ENCODE results near the gene SESN3.
"Not testable (repeated sequence)": the region's sequence is repeated elsewhere in the genome, so short reads cannot be mapped to it uniquely, and the experiment has no call there.

SESN3 gene

GRCh38 chr11:95218149-95218548, 12.9 kb downstream of the SESN3 start:
- no peak for DNase-seq (ENCODE audit: low spot score)

- no peak for DNase-seq (ENCODE audit: low spot score)
Measured at GRCh38 chr11:95212609-95213008, 18.4 kb downstream of the SESN3 start.

GRCh38 chr11:95209535-95209934, 21.5 kb downstream of the SESN3 start:
- DNase-seq (ENCODE audit: low spot score): not testable (repeated sequence)

GRCh38 chr11:95200781-95201457, 30.1 kb downstream of the SESN3 start:
- DNase-seq (ENCODE audit: low spot score): no peak

- DNase-seq (ENCODE audit: low spot score): no peak
Measured at GRCh38 chr11:95195831-95196230, 35.2 kb downstream of the SESN3 start.

- no peak for DNase-seq (ENCODE audit: low spot score)
Measured at GRCh38 chr11:95193541-95193940, 37.5 kb downstream of the SESN3 start.

GRCh38 chr11:95192717-95193116, 38.3 kb downstream of the SESN3 start:
- no peak for DNase-seq (ENCODE audit: low spot score)

GRCh38 chr11:95187723-95188122, 43.3 kb downstream of the SESN3 start:
- no peak for DNase-seq (ENCODE audit: low spot score)

- no peak for DNase-seq (ENCODE audit: low spot score)
Measured at GRCh38 chr11:95182397-95182796, 48.6 kb downstream of the SESN3 start.

- DNase-seq (ENCODE audit: low spot score): no peak
Measured at GRCh38 chr11:95175818-95176380, 55.1 kb downstream of the SESN3 start.

- no peak for DNase-seq (ENCODE audit: low spot score)
Measured at GRCh38 chr11:95170294-95170693, 60.7 kb downstream of the SESN3 start.

GRCh38 chr11:95166781-95167180, 64.2 kb downstream of the SESN3 start:
- DNase-seq (ENCODE audit: low spot score): no peak

GRCh38 chr11:95165638-95166037, 65.4 kb downstream of the SESN3 start:
- no peak for DNase-seq (ENCODE audit: low spot score)

- no peak for DNase-seq (ENCODE audit: low spot score)
Measured at GRCh38 chr11:95163106-95163505, 67.9 kb downstream of the SESN3 start.

- DNase-seq (ENCODE audit: low spot score): no peak
Measured at GRCh38 chr11:95161248-95161647, 69.8 kb downstream of the SESN3 start.

GRCh38 chr11:95157824-95158223, 73.2 kb downstream of the SESN3 start:
- DNase-seq (ENCODE audit: low spot score): no peak

- no peak for DNase-seq (ENCODE audit: low spot score)
Measured at GRCh38 chr11:95156916-95157541, 74.0 kb downstream of the SESN3 start.

- DNase-seq (ENCODE audit: low spot score): no peak
Measured at GRCh38 chr11:95156133-95156721, 74.8 kb downstream of the SESN3 start.

GRCh38 chr11:95155385-95155784, 75.6 kb downstream of the SESN3 start:
- no peak for DNase-seq (ENCODE audit: low spot score)

- DNase-seq (ENCODE audit: low spot score): peak; percentile 68
Measured at GRCh38 chr11:95154514-95154913, 76.5 kb downstream of the SESN3 start.

GRCh38 chr11:95153857-95154246, 77.2 kb downstream of the SESN3 start:
- DNase-seq (ENCODE audit: low spot score): no peak

GRCh38 chr11:95152876-95153856, 77.8 kb downstream of the SESN3 start:
- DNase-seq (ENCODE audit: low spot score): no peak

All from kidney tubule cell (primary cell).